PC-9 (cell line): ENCODE measurements around the gene ABHD17A. TPM values are rescaled to one million over a fixed set of nuclear protein-coding genes. Genes with fewer than 3 reads are reported as not detected.

Experiments
- BruUV-seq: library from RNA; stranded (reverse); fragments of 400-500 nt; replicated peaks from 2 replicates; lab custom pipeline; 2021; lab: Mats Ljungman, UMichigan
- CTCF ChIA-PET: fragments of 300-600 bp; sonication (Branson Sonifier 250); formaldehyde crosslinking; loops from one replicate; lab custom pipeline; 2022; ENCODE audit warnings: antibody characterized with exemption; lab: Charles Lee
- POLR2A ChIA-PET: fragments of 300-600 bp; sonication (Branson Sonifier 250); formaldehyde crosslinking; loops from one replicate; lab custom pipeline; 2022; ENCODE audit warnings: antibody characterized with exemption; ENCODE audit not compliant: unreplicated experiment; lab: Charles Lee
- DNase-seq, 2 experiments: peaks; one replicate each; pipeline versions ENCODE4 v3.0.0 to v3.0.0-alpha.2; 2015 to 2022; ENCODE audit warnings: mixed read lengths in 1 of 2
- H2AFZ ChIP-seq: fragments of 200-600 bp; sonication (generic); 2 replicates; pipeline ENCODE4 v1.8.1; 2017; ENCODE audit warnings: antibody characterized with exemption
- H3F3A ChIP-seq: fragments of 200-600 bp; sonication (generic); 2 replicates; pipeline ENCODE4 v1.8.1; 2017; ENCODE audit warnings: antibody characterized with exemption, mild to moderate bottlenecking, low read depth; ENCODE audit not compliant: insufficient read depth
- H3K27ac ChIP-seq: fragments of 200-600 bp; sonication (generic); 2 replicates; pipeline ENCODE4 v1.6.1; 2016; ENCODE audit warnings: mixed run types
- H3K27me3 ChIP-seq: fragments of 200-600 bp; sonication (generic); 2 replicates; pipeline ENCODE4 v1.6.1; 2016; ENCODE audit warnings: low read depth, mixed run types; ENCODE audit not compliant: insufficient read depth
- H3K36me3 ChIP-seq: fragments of 200-600 bp; sonication (generic); 2 replicates; pipeline ENCODE4 v1.6.1; 2016; ENCODE audit warnings: low read depth, mixed run types
- H3K4me1 ChIP-seq: fragments of 200-600 bp; sonication (generic); replicated peaks from 2 replicates; pipeline ENCODE4 v1.6.1; 2016; ENCODE audit warnings: mixed run types; ENCODE audit not compliant: insufficient read depth
- H3K4me2 ChIP-seq: fragments of 200-600 bp; sonication (generic); 2 replicates; pipeline ENCODE4 v1.6.1; 2017; ENCODE audit warnings: mixed run types
- H3K4me3 ChIP-seq: fragments of 200-600 bp; sonication (generic); 2 replicates; pipeline ENCODE4 v1.6.1; 2016; ENCODE audit warnings: mixed run types
- H3K79me2 ChIP-seq: fragments of 200-600 bp; sonication (generic); 2 replicates; pipeline ENCODE4 v1.6.1; 2017; ENCODE audit warnings: low read depth, mixed run types
- H3K9me2 ChIP-seq: fragments of 200-600 bp; sonication (generic); 2 replicates; pipeline ENCODE4 v1.8.1; 2017; ENCODE audit warnings: mild to moderate bottlenecking; ENCODE audit not compliant: insufficient read depth
- H3K9me3 ChIP-seq: fragments of 200-600 bp; sonication (generic); 2 replicates; pipeline ENCODE4 v1.8.1; 2016; ENCODE audit warnings: low read depth; ENCODE audit not compliant: insufficient read depth
- H4K20me1 ChIP-seq: fragments of 200-600 bp; sonication (generic); 2 replicates; pipeline ENCODE4 v1.8.1; 2017; ENCODE audit not compliant: insufficient read depth
- EZH2 ChIP-seq: fragments of 200-600 bp; sonication (generic); IDR thresholded peaks from 2 replicates; pipeline ENCODE4 v1.8.0; 2017; ENCODE audit warnings: antibody characterized with exemption, low read depth
- intact Hi-C: fragments of 100-400 bp; cut with micrococcal nuclease; formaldehyde crosslinking; loops from one replicate; pipeline ENCODE4 v1.10.0; 2022; ENCODE audit not compliant: unreplicated experiment
- total RNA-seq: library from RNA; stranded (reverse); gene quantifications from 2 replicates; pipeline ENCODE4 v1.2.3, GENCODE V29; 2021
- TF ChIP-seq, protein P1 (sequence below): fragments of 200-600 bp; sonication (generic); conservative IDR thresholded peaks from 2 replicates; pipeline ENCODE4 v1.6.1; 2017; ENCODE audit warnings: mixed run types, antibody characterized with exemption, mild to moderate bottlenecking, moderate library complexity

The ABHD17A gene
- total RNA-seq, 1 experiment from 2014 or later: 35.9 TPM

DNA sequence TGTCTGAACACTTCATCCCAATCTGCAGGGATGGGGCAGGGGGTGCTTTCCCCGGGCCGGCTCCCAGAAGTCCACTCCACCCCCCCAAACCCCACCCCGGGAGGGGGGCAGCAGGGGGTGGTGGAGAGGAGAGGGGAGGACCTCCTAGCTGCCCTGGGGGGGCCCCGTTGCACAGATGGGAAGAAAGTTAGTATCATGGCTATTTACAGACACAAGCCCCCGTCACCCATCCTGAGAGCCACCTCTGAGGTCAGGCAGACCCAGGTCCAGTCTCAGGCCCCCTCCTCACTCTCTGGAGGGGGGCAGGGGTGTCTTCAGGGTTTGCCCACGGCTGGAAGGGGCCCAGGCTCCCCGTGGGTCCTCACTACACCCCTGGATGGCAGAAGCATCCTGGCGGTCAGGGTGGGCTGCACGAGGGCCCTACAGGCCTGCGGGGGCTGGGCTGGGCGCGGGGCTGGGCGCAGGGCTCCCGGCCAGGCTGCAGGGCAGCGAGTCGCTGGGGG, 31.2 kb downstream of the ABHD17A start:
- H3K36me3 ChIP-seq: no peaks in the 10 kb centered on the region
- ChIA-PET CTCF (no interaction called here), POLR2A (interaction anchor here (0.5 kb wide), 1 partner anchor 363 kb away, joined by 8 read pairs; the partner anchor contains the start of gene REEP6)
- no peak overlapping the region for H3K4me2 ChIP-seq
- peaks cover 51% of the 10 kb centered on the region for H3K79me2 ChIP-seq
- no peak overlapping the region for H3K4me3 ChIP-seq
- DNase-seq: no peak
- no peaks in the 10 kb centered on the region for H3K9me3 ChIP-seq
- TSS peak; percentile 22 for BruUV-seq
- H3K9me2 ChIP-seq: no peaks in the 10 kb centered on the region
- TF ChIP-seq, protein P1, sequence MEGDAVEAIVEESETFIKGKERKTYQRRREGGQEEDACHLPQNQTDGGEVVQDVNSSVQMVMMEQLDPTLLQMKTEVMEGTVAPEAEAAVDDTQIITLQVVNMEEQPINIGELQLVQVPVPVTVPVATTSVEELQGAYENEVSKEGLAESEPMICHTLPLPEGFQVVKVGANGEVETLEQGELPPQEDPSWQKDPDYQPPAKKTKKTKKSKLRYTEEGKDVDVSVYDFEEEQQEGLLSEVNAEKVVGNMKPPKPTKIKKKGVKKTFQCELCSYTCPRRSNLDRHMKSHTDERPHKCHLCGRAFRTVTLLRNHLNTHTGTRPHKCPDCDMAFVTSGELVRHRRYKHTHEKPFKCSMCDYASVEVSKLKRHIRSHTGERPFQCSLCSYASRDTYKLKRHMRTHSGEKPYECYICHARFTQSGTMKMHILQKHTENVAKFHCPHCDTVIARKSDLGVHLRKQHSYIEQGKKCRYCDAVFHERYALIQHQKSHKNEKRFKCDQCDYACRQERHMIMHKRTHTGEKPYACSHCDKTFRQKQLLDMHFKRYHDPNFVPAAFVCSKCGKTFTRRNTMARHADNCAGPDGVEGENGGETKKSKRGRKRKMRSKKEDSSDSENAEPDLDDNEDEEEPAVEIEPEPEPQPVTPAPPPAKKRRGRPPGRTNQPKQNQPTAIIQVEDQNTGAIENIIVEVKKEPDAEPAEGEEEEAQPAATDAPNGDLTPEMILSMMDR: no peak
- TF ChIP-seq EZH2: no peak
- no peak overlapping the region for H2AFZ ChIP-seq
- no peaks in the 10 kb centered on the region for H3K27me3 ChIP-seq
- intact Hi-C loops: no loop called here
- peaks cover 32% of the 10 kb centered on the region for H4K20me1 ChIP-seq
- H3F3A ChIP-seq: peaks cover 19% of the 10 kb centered on the region; the same call in 1 of the 2 replicates
- H3K4me1 ChIP-seq: peaks cover 11% of the 10 kb centered on the region; the same call in 1 of the 2 replicates
- H3K27ac ChIP-seq: no peak overlapping the region

DNA sequence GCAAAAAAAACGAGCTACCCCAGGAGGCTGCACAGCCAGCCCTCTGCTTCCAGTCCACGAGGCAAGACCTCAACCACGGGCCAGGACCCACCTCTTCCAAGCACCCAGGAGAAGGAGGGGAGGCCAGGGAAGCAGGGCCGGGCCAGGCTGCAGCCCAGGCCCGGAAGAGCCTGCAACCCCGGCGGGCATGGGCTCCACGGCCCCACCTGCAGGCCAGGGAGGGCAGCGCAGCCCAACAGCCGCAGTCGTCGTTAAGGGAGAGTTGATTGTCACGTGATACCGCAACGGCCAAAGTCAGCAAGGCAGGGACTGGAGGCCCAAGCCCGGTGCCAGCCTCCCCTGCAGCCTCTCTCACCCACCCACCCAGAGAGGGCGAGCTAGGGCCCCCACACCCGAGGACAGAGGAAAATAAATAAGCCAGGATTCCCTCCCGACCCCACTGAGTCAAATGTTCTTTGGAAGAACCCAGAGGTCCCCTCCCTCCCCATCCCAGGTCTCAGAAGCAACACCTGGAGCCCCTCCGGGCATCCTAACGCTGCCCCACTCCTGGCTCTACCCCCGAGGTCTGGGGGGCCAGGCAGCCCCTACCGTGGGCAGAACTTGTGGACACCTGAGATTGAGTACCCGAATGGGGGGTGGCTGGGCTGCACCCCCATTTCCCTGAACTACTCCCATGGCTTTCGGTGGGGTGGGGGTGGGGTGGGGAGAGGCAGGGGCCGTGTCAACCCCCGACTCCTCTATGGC, 31.8 kb downstream of the ABHD17A start:
- peak; percentile 46 to 75 for DNase-seq
- Histone ChIP-seq H3K79me2 (peaks cover 45% of the 10 kb centered on the region), H3F3A (peaks cover 22% of the 10 kb centered on the region; the same call in 1 of the 2 replicates), H3K9me3 (no peaks in the 10 kb centered on the region), H2AFZ (no peak overlapping the region), H3K4me3 (no peak overlapping the region), H3K36me3 (no peaks in the 10 kb centered on the region), H3K4me1 (peaks cover 11% of the 10 kb centered on the region; the same call in 1 of the 2 replicates), H3K4me2 (no peak overlapping the region), H3K27me3 (no peaks in the 10 kb centered on the region), H3K27ac (no peak overlapping the region), H4K20me1 (peaks cover 25% of the 10 kb centered on the region), H3K9me2 (no peaks in the 10 kb centered on the region)
- no TSS peak for BruUV-seq
- ChIA-PET CTCF (interaction anchor here (0.6 kb wide), 1 partner anchor 183 kb away, joined by 3 read pairs; no protein-coding TSS in a partner anchor), POLR2A (no interaction called here)
- TF ChIP-seq, protein P1: peak; percentile 79
- no peak for TF ChIP-seq EZH2
- intact Hi-C loops: no loop called here

DNA sequence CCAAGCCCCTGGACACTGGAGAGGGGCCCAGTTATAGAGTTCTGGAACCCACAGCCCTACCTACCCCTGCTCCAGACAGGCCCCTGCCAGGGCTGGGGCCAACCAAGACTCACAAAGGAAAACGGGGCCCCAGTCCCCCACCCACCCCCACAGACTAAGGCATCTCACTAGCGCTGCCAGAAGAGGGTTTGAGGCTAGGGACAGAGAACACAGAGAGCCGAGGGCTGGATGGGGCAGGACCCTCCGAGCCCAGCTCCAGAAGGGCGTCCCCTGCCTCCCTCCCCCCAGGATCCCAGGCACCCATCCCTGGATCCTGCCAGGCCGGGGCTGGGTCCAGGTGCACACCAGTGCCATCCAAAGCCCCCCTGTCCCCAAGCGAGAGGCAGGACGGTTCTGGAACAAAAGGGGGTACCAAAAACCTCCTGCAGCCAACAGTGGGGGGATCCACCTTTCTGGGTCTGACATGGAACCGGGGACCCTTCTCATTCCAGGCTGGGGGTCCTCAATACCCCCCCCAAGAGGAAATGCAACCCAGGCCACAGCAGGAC, 32.6 kb downstream of the ABHD17A start:
- no peaks in the 10 kb centered on the region for H3K36me3 ChIP-seq
- TF ChIP-seq, protein P1: no peak
- no peak for TF ChIP-seq EZH2
- POLR2A ChIA-PET: no interaction called here
- no peak overlapping the region for H3K4me3 ChIP-seq
- H3K27me3 ChIP-seq: no peaks in the 10 kb centered on the region
- H3K79me2 ChIP-seq: peaks cover 41% of the 10 kb centered on the region
- no peaks in the 10 kb centered on the region for H3K9me2 ChIP-seq
- intact Hi-C loops: no loop called here
- BruUV-seq: no TSS peak
- H3K4me2 ChIP-seq: no peak overlapping the region
- no peak overlapping the region for H3K27ac ChIP-seq
- no peak for DNase-seq
- CTCF ChIA-PET: interaction anchor here (0.6 kb wide), 1 partner anchor 183 kb away, joined by 3 read pairs; no protein-coding TSS in a partner anchor
- H3F3A ChIP-seq: peaks cover 22% of the 10 kb centered on the region; the same call in 1 of the 2 replicates
- H3K9me3 ChIP-seq: no peaks in the 10 kb centered on the region
- no peak overlapping the region for H2AFZ ChIP-seq
- H4K20me1 ChIP-seq: peaks cover 17% of the 10 kb centered on the region
- H3K4me1 ChIP-seq: peaks cover 11% of the 10 kb centered on the region; the same call in 1 of the 2 replicates
